GM23248 (cell line): ENCODE data around the gene LUZP4. TPM values are rescaled to one million over a fixed set of nuclear protein-coding genes. Genes with fewer than 3 reads are reported as not detected.

Experiments used
- DNase-seq: peaks from one replicate; pipeline ENCODE4 v3.0.0-alpha.2; 2015
- H2AFZ ChIP-seq: fragments of 200-600 bp; sonication (generic); 2 replicates; pipeline ENCODE4 v1.6.1; 2016; ENCODE audit warnings: antibody characterized with exemption
- H3F3A ChIP-seq: fragments of 200-600 bp; sonication (generic); 2 replicates; pipeline ENCODE4 v1.6.1; 2016; ENCODE audit warnings: mild to moderate bottlenecking, antibody characterized with exemption, mixed run types; ENCODE audit not compliant: insufficient read depth
- H3K27ac ChIP-seq: fragments of 200-600 bp; sonication (generic); 2 replicates; pipeline ENCODE4 v1.5.1; 2016; ENCODE audit warnings: mild to moderate bottlenecking
- H3K27me3 ChIP-seq: fragments of 200-600 bp; sonication (generic); replicated peaks from 2 replicates; pipeline ENCODE4 v1.6.1; 2016; ENCODE audit warnings: mild to moderate bottlenecking; ENCODE audit not compliant: insufficient read depth
- H3K36me3 ChIP-seq: fragments of 200-600 bp; sonication (generic); 2 replicates; pipeline ENCODE4 v1.6.1; 2016; ENCODE audit warnings: low read depth, mild to moderate bottlenecking
- H3K4me1 ChIP-seq: fragments of 200-600 bp; sonication (generic); 2 replicates; pipeline ENCODE4 v1.6.1; 2016; ENCODE audit warnings: mild to moderate bottlenecking; ENCODE audit not compliant: insufficient read depth
- H3K4me2 ChIP-seq: fragments of 200-600 bp; sonication (generic); one replicate; pipeline ENCODE4 v1.6.1; 2016; ENCODE audit warnings: mild to moderate bottlenecking; ENCODE audit not compliant: unreplicated experiment
- H3K4me3 ChIP-seq: fragments of 200-600 bp; sonication (generic); 2 replicates; pipeline ENCODE4 v1.5.1; 2016; ENCODE audit warnings: mild to moderate bottlenecking
- H3K79me2 ChIP-seq: fragments of 200-600 bp; sonication (generic); 2 replicates; pipeline ENCODE4 v1.6.1; 2016; ENCODE audit warnings: mild to moderate bottlenecking; ENCODE audit not compliant: insufficient read depth
- H3K9ac ChIP-seq: fragments of 200-600 bp; sonication (generic); 2 replicates; pipeline ENCODE4 v1.6.1; 2016; ENCODE audit warnings: mild to moderate bottlenecking
- H3K9me2 ChIP-seq: fragments of 200-600 bp; sonication (generic); 2 replicates; pipeline ENCODE4 v1.6.1; 2016; ENCODE audit warnings: mixed run types, mild to moderate bottlenecking, moderate library complexity; ENCODE audit not compliant: insufficient read depth
- H3K9me3 ChIP-seq: fragments of 200-600 bp; sonication (generic); one replicate; pipeline ENCODE4 v1.6.1; 2017; ENCODE audit warnings: low read depth
- H4K20me1 ChIP-seq: fragments of 200-600 bp; sonication (generic); 2 replicates; pipeline ENCODE4 v1.6.0; 2016; ENCODE audit not compliant: insufficient read depth
- EZH2 ChIP-seq: fragments of 200-600 bp; sonication (generic); IDR thresholded peaks from 2 replicates; pipeline ENCODE4 v1.6.1; 2018; ENCODE audit warnings: antibody characterized with exemption, mild to moderate bottlenecking; ENCODE audit not compliant: insufficient read depth, poor library complexity, severe bottlenecking
- EZH2phosphoT487 ChIP-seq: fragments of 200-600 bp; sonication (generic); IDR thresholded peaks from 2 replicates; pipeline ENCODE4 v1.6.1; 2018; ENCODE audit warnings: antibody characterized with exemption, moderate library complexity, mild to moderate bottlenecking, low read depth; ENCODE audit not compliant: insufficient read depth
- WGBS, 2 experiments: methylation state at CpG; one replicate each; pipeline ENCODE4 v1.1.6; 2015 to 2017; ENCODE audit warnings: low lambda C conversion rate in 2 of 2, low coverage in 1 of 2; ENCODE audit errors: missing lambda C conversion rate in 2 of 2; 5-methylcytosine and 5-hydroxymethylcytosine counted together
- in situ Hi-C: fragments of 300-500 bp; cut with MboI; formaldehyde crosslinking; loops from 2 replicates; pipeline ENCODE4 v1.15.0; 2020
- polyA plus RNA-seq: library from polyadenylated mRNA; unstranded; fragments of >200 nt; fragmentation: Nextera tagmentation; extraction: Ambion mirVana; gene quantifications from 2 replicates; pipeline ENCODE4 v1.2.1, GENCODE V29; 2016
- total RNA-seq: library from RNA; depleted of rRNA; stranded (reverse); fragments of >200 nt; shearing (Covaris generic); gene quantifications from 2 replicates; pipeline ENCODE4 v1.2.3, GENCODE V29; 2014; rRNA removed

LUZP4 gene
- total and polyA plus RNA-seq, 2 experiments from 2014 or later: not detected

DNA sequence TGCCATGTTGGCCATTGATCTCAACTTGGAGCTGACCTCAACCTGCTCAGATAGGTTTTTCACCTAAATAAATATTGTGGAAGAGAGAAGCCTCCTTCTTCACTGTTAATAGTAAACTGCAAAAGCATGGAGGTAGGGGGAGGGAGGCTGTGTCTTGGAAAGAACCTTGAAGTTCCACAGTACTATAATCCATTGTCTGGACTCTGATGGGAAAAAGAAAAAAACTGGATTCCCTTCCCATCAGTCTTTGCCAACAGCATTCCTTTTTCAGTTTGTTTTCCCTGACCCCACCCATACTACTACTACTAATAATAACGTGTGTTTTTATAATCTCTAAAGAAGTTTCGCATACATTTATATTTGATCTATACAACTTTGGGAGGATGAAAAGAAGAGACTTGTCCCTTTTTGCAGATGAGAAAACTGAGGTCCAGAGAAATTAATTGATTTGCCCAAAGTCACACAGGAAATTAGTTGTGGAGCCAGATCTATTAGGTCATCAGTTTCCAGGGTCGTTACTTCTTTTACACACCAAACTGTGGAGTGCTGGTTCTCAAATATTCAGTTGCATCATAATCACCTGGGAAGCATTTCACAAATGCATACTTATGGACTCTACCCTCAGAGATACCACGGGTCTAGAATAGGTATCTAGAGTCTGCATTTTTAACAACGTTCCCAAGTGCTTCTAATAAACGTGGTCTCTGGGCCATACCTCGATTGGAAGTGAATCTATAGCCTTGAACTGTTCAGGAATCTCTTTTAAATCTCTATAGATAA lies 59.1 kb downstream of the LUZP4 start:
- Histone ChIP-seq H2AFZ (no peak overlapping the region), H3K27me3 (no peaks in the 10 kb centered on the region), H3K9ac (no peak overlapping the region), H3K9me3 (no peaks in the 10 kb centered on the region), H3K4me3 (no peak overlapping the region), H3K4me1 (peaks cover 24% of the 10 kb centered on the region), H3K36me3 (no peaks in the 10 kb centered on the region), H4K20me1 (no peaks in the 10 kb centered on the region), H3K27ac (no peak overlapping the region), H3F3A (peaks cover 23% of the 10 kb centered on the region), H3K4me2 (no peak overlapping the region), H3K79me2 (no peaks in the 10 kb centered on the region), H3K9me2 (no peaks in the 10 kb centered on the region)
- DNase-seq: no peak
- no peak for TF ChIP-seq EZH2
- TF ChIP-seq EZH2phosphoT487: no peak
- in situ Hi-C loops: no loop called here
- 59 to 62% methylated on average over 7 of the region's 7 CpGs for WGBS, 2 experiments

DNA sequence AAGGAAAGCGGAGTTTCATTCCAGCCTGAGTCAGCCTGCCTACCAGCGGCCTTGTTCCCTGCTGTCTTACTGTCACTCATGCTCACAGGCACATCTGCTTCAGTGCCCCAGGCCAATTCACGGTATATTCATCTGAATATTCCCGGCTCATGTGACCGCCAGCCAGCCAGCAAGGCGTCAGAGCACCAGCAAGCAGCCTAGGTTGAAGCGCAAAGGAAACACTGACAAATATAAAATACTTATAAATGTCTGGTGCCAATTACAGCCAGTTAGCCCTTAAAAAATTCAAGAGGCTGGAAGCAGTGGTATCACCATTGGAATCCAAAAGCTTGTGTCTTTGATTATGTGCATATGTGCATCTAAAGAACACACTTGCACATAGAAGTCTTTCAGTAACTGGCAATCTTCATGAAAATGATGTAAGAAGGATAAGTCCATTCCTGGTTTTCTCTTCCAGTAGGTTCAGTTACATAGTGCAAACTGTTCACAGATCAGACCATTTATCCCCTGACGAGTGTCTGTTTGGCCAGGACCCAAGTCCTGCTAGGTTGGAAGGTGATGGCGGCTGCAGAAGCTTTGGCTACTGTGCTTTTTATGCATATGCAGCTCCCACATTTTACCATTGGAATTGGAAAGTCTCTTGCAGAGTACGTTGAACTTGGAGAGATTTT lies 61.3 kb downstream of the LUZP4 start:
- H3K36me3 ChIP-seq: no peaks in the 10 kb centered on the region
- in situ Hi-C loops: no loop called here
- peak overlapping the region; percentile 51 for H3K9ac ChIP-seq
- peak overlapping the region; percentile 46 for H3K27ac ChIP-seq
- peak overlapping the region; percentile 32; the same call in 1 of the 2 replicates for H3K4me3 ChIP-seq
- no peaks in the 10 kb centered on the region for H3K9me2 ChIP-seq
- WGBS, 2 experiments: 4 to 8% methylated on average over 9 to 10 of the region's 10 CpGs
- peak overlapping the region; percentile 77 for H2AFZ ChIP-seq
- no peaks in the 10 kb centered on the region for H3K27me3 ChIP-seq
- H3K9me3 ChIP-seq: no peaks in the 10 kb centered on the region
- H3K4me1 ChIP-seq: peaks cover 10% of the 10 kb centered on the region
- no peaks in the 10 kb centered on the region for H4K20me1 ChIP-seq
- no peaks in the 10 kb centered on the region for H3K79me2 ChIP-seq
- H3F3A ChIP-seq: peaks cover 9% of the 10 kb centered on the region
- TF ChIP-seq EZH2phosphoT487: no peak
- TF ChIP-seq EZH2: no peak
- DNase-seq: peak; percentile 78
- peak overlapping the region; percentile 48 for H3K4me2 ChIP-seq

DNA sequence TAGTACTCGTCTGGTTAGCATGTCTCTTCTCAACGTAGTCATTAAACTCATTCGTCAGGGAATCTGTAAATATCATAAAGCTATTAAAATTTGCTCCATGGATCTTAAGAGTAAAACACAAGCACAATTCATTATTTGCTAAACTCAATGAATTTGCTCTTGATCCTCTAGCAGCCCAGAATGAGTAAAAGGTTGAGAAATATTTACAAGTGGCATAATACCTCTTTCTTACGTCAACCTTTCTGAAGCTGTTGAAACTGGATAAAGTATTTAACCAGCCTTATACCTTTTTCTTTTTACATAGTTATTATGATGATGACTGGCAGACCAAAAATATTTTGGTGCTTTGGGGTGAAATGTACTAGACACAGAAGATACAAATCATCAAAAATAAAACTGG lies 66.9 kb downstream of the LUZP4 start:
- H3K79me2 ChIP-seq: no peaks in the 10 kb centered on the region
- no peak overlapping the region for H3K4me2 ChIP-seq
- H3K27me3 ChIP-seq: no peaks in the 10 kb centered on the region
- no peak overlapping the region for H2AFZ ChIP-seq
- H3K9ac ChIP-seq: no peak overlapping the region
- no peaks in the 10 kb centered on the region for H3K36me3 ChIP-seq
- peaks cover 12% of the 10 kb centered on the region for H3K4me1 ChIP-seq
- TF ChIP-seq EZH2 (no peak), EZH2phosphoT487 (no peak)
- H4K20me1 ChIP-seq: no peaks in the 10 kb centered on the region
- no peaks in the 10 kb centered on the region for H3K9me2 ChIP-seq
- WGBS, 2 experiments: 89 to 91% methylated on average over 4 of the region's 4 CpGs
- in situ Hi-C loops: no loop called here
- peaks cover 10% of the 10 kb centered on the region for H3F3A ChIP-seq
- no peak for DNase-seq
- H3K27ac ChIP-seq: no peak overlapping the region
- no peak overlapping the region for H3K4me3 ChIP-seq
- no peaks in the 10 kb centered on the region for H3K9me3 ChIP-seq

Other genes with a start within 250 kb of the LUZP4 start
- gene RBMXL3, start 100.3 kb upstream of the LUZP4 start, total RNA-seq: not detected in 2 replicates
- gene RBMXL3, start 100.3 kb upstream of the LUZP4 start, polyA plus RNA-seq: not detected in 2 replicates
- 2.3 and 2.4 TPM in 2 replicates for gene LRCH2, start 55.6 kb upstream of the LUZP4 start, total RNA-seq
- gene LRCH2, start 55.6 kb upstream of the LUZP4 start, polyA plus RNA-seq: 1.0 and 1.1 TPM in 2 replicates